PC-3 (cell line): ENCODE data around the gene KHDRBS2. TPM values are rescaled to one million over a fixed set of nuclear protein-coding genes. Genes with fewer than 3 reads are reported as not detected.

Experiments
- ATAC-seq: fragments of 200-7000 bp; cut with Tn5 transposase; 2 replicates; pipeline ENCODE4 v1.9.1; 2020; ENCODE audit warnings: mild to moderate bottlenecking, moderate library complexity
- BruUV-seq: library from RNA; stranded (reverse); fragments of 400-500 nt; replicated peaks from 2 replicates; lab custom pipeline; 2021; lab: Mats Ljungman, UMichigan
- CTCF ChIA-PET: fragments of 300-600 bp; sonication (Branson Sonifier 250); formaldehyde crosslinking; loops from one replicate; lab custom pipeline; 2022; ENCODE audit warnings: antibody characterized with exemption; lab: Charles Lee
- POLR2A ChIA-PET: fragments of 300-600 bp; sonication (Branson Sonifier 250); formaldehyde crosslinking; loops from one replicate; lab custom pipeline; 2022; ENCODE audit warnings: antibody characterized with exemption; ENCODE audit not compliant: unreplicated experiment; lab: Charles Lee
- DNase-seq: peaks from one replicate; pipeline ENCODE4 v3.0.0-alpha.2; 2015
- H2AFZ ChIP-seq: fragments of 300-600 bp; sonication (generic); 2 replicates; pipeline ENCODE4 v1.6.0; 2016; ENCODE audit warnings: antibody characterized with exemption, low read length
- H3F3A ChIP-seq: fragments of 300-600 bp; sonication (generic); one replicate; pipeline ENCODE4 v1.6.0; 2017; ENCODE audit warnings: antibody characterized with exemption, low read length, control low read depth, mild to moderate bottlenecking; ENCODE audit not compliant: unreplicated experiment
- H3K27ac ChIP-seq: fragments of 300-600 bp; sonication (generic); 2 replicates; pipeline ENCODE4 v1.5.1; 2016; ENCODE audit warnings: mild to moderate bottlenecking, low read length
- H3K27me3 ChIP-seq: fragments of 300-600 bp; sonication (generic); 2 replicates; pipeline ENCODE4 v1.6.1; 2016; ENCODE audit warnings: low read length, mixed read lengths
- H3K36me3 ChIP-seq: fragments of 300-600 bp; sonication (generic); 2 replicates; pipeline ENCODE4 v1.6.1; 2016; ENCODE audit warnings: low read depth, mixed run types, low read length, mixed read lengths
- H3K4me1 ChIP-seq: fragments of 300-600 bp; sonication (generic); 2 replicates; pipeline ENCODE4 v1.5.1; 2016; ENCODE audit warnings: low read length; ENCODE audit not compliant: insufficient read depth
- H3K4me2 ChIP-seq: fragments of 300-600 bp; sonication (generic); 2 replicates; pipeline ENCODE4 v1.6.0; 2016; ENCODE audit warnings: low read length
- H3K4me3 ChIP-seq: fragments of 300-600 bp; sonication (generic); 2 replicates; pipeline ENCODE4 v1.5.1; 2016; ENCODE audit warnings: mild to moderate bottlenecking, low read length, mixed read lengths
- H3K79me2 ChIP-seq: fragments of 300-600 bp; sonication (generic); 2 replicates; pipeline ENCODE4 v1.6.1; 2017; ENCODE audit warnings: low read length, mixed read lengths
- H3K9ac ChIP-seq: fragments of 300-600 bp; sonication (generic); 2 replicates; pipeline ENCODE4 v1.6.0; 2016; ENCODE audit warnings: mild to moderate bottlenecking, low read length
- H3K9me2 ChIP-seq: fragments of 300-600 bp; sonication (generic); replicated peaks from 2 replicates; pipeline ENCODE4 v1.6.1; 2016; ENCODE audit warnings: mixed run types, low read length, mixed read lengths
- H3K9me3 ChIP-seq: fragments of 300-600 bp; sonication (generic); 2 replicates; pipeline ENCODE4 v1.6.1; 2016; ENCODE audit warnings: low read length, mixed read lengths
- H4K20me1 ChIP-seq: fragments of 300-600 bp; sonication (generic); 2 replicates; pipeline ENCODE4 v1.6.1; 2016; ENCODE audit warnings: low read length, mixed read lengths
- EZH2 ChIP-seq: fragments of 300-600 bp; sonication (generic); IDR thresholded peaks from one replicate; pipeline ENCODE4 v1.6.1; 2017; ENCODE audit warnings: antibody characterized with exemption, mild to moderate bottlenecking, low read length; ENCODE audit not compliant: unreplicated experiment
- EZH2phosphoT487 ChIP-seq: fragments of 300-600 bp; sonication (generic); IDR thresholded peaks from 2 replicates; pipeline ENCODE4 v1.6.1; 2018; ENCODE audit warnings: mild to moderate bottlenecking, antibody characterized with exemption, low read length, borderline replicate concordance
- intact Hi-C: fragments of 100-400 bp; cut with micrococcal nuclease; formaldehyde crosslinking; loops from 2 replicates; pipeline ENCODE4 v1.9.0; 2023
- total RNA-seq: library from RNA; depleted of rRNA; stranded (reverse); fragments of >200 nt; gene quantifications from 2 replicates; pipeline ENCODE4 v1.2.3, GENCODE V29; 2014
- TF ChIP-seq, protein P1 (sequence below): fragments of 300-600 bp; sonication (generic); conservative IDR thresholded peaks from 2 replicates; pipeline ENCODE4 v1.5.1; 2017; ENCODE audit warnings: antibody characterized with exemption, low read depth, mild to moderate bottlenecking, low read length

Gene KHDRBS2
- total RNA-seq, 1 experiment from 2014 or later, result not detected

GRCh38 chr6:61947311-61947947, 338.6 kb downstream of the KHDRBS2 start:
- CTCF ChIA-PET, result no interaction called here
- no TSS peak for BruUV-seq
- H3F3A ChIP-seq, result no peaks in the 10 kb centered on the region

DNA sequence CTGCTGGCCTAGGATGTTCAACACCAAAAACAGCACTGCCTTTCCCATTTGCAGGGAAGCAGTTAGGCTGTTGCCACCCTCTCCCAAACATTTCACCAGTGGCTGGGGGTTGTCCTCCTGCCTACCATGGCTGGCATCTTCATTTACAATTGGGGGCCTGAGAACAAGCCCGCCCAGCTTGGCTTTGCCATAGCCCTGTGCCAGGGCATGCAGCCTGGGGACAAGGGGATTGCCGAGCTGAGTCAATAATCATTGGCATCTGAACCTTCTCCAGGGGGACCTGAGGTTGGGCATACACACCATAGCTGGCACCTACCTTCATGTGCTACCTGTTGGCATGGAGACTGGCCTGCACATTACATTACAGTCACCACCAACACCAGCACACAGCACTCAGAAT, 345.1 kb downstream of the KHDRBS2 start:
- POLR2A ChIA-PET, result no interaction called here
- no peaks in the 10 kb centered on the region for H3K36me3 ChIP-seq
- intact Hi-C loops, result no loop called here
- no TSS peak for BruUV-seq
- H3F3A ChIP-seq, result no peaks in the 10 kb centered on the region
- DNase-seq (no peak), ATAC-seq (no peak)
- no peak overlapping the region for H3K27ac ChIP-seq
- H3K9ac ChIP-seq, result no peak overlapping the region
- TF ChIP-seq, protein P1, sequence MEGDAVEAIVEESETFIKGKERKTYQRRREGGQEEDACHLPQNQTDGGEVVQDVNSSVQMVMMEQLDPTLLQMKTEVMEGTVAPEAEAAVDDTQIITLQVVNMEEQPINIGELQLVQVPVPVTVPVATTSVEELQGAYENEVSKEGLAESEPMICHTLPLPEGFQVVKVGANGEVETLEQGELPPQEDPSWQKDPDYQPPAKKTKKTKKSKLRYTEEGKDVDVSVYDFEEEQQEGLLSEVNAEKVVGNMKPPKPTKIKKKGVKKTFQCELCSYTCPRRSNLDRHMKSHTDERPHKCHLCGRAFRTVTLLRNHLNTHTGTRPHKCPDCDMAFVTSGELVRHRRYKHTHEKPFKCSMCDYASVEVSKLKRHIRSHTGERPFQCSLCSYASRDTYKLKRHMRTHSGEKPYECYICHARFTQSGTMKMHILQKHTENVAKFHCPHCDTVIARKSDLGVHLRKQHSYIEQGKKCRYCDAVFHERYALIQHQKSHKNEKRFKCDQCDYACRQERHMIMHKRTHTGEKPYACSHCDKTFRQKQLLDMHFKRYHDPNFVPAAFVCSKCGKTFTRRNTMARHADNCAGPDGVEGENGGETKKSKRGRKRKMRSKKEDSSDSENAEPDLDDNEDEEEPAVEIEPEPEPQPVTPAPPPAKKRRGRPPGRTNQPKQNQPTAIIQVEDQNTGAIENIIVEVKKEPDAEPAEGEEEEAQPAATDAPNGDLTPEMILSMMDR, result no peak
- TF ChIP-seq EZH2phosphoT487 (no peak), EZH2 (no peak)
- no peaks in the 10 kb centered on the region for H3K27me3 ChIP-seq
- no peak overlapping the region for H2AFZ ChIP-seq
- no peaks in the 10 kb centered on the region for H3K79me2 ChIP-seq
- H3K4me1 ChIP-seq, result no peaks in the 10 kb centered on the region
- CTCF ChIA-PET, result no interaction called here
- no peaks in the 10 kb centered on the region for H3K9me2 ChIP-seq
- H3K4me3 ChIP-seq, result no peak overlapping the region
- H4K20me1 ChIP-seq, result no peaks in the 10 kb centered on the region
- H3K4me2 ChIP-seq, result no peak overlapping the region
- H3K9me3 ChIP-seq, result no peaks in the 10 kb centered on the region

More at GRCh38 chr6:61947311-61947947, 338.6 kb downstream of the KHDRBS2 start:
- POLR2A ChIA-PET, result no interaction called here
- Histone ChIP-seq H3K27me3 (no peaks in the 10 kb centered on the region), H3K9me3 (no peaks in the 10 kb centered on the region), H3K9me2 (no peaks in the 10 kb centered on the region), H2AFZ (no peak overlapping the region), H3K36me3 (no peaks in the 10 kb centered on the region), H4K20me1 (no peaks in the 10 kb centered on the region), H3K4me2 (no peak overlapping the region), H3K4me1 (no peaks in the 10 kb centered on the region), H3K4me3 (no peak overlapping the region), H3K27ac (no peak overlapping the region), H3K79me2 (no peaks in the 10 kb centered on the region), H3K9ac (no peak overlapping the region)
- DNase-seq, result no peak
- ATAC-seq, result no peak
- intact Hi-C loops, result no loop called here
- TF ChIP-seq EZH2phosphoT487 (no peak), EZH2 (no peak)
- TF ChIP-seq, protein P1, result no peak

DNA sequence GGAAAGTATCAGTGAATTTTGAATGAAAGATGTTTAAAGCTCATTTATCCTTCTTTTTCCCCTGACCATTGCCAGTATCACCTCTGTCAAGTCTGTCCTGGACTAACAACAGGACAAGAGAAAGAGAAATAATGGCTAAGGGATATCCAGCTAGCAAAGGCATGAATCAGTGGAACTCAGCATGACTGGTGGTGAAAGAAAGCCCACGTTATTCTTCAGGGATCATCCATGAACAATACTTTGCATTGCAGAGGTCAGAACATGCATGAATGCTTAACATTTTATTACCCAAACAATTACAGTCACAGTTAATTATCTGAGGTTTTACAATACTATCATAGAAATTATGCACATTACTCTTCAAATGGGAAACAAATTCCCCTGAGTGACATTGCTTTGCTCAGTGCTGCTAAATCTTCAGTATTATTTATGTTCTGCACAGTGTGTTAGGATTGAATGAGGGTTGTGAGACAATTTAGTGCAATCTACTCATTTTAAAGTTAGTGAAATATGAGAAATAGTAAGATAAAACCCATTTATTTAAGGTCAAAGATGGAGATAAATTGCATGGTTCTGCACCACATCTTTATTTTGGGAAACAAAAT, 350.7 kb downstream of the KHDRBS2 start:
- Histone ChIP-seq H3K4me1 (no peaks in the 10 kb centered on the region), H3K9me3 (no peaks in the 10 kb centered on the region), H3K27ac (no peak overlapping the region), H3K79me2 (no peaks in the 10 kb centered on the region), H3K27me3 (no peaks in the 10 kb centered on the region), H3K4me2 (no peak overlapping the region), H4K20me1 (no peaks in the 10 kb centered on the region), H3K36me3 (no peaks in the 10 kb centered on the region), H3F3A (no peaks in the 10 kb centered on the region), H3K4me3 (no peak overlapping the region), H2AFZ (no peak overlapping the region), H3K9me2 (no peaks in the 10 kb centered on the region), H3K9ac (no peak overlapping the region)
- no TSS peak for BruUV-seq
- CTCF ChIA-PET, result no interaction called here
- POLR2A ChIA-PET, result no interaction called here
- DNase-seq (no peak), ATAC-seq (no peak)
- no peak for TF ChIP-seq EZH2
- TF ChIP-seq, protein P1, result no peak
- no peak for TF ChIP-seq EZH2phosphoT487
- intact Hi-C loops, result no loop called here
